ENCODE data around the gene ACAT2.
A peak's percentile ranks its signal among the peaks of the same experiment; 100 is the strongest.
"Not testable (repeated sequence)": the region's sequence is repeated elsewhere in the genome, so short reads cannot be mapped to it uniquely, and the experiment has no call there.

ACAT2 gene

DNA sequence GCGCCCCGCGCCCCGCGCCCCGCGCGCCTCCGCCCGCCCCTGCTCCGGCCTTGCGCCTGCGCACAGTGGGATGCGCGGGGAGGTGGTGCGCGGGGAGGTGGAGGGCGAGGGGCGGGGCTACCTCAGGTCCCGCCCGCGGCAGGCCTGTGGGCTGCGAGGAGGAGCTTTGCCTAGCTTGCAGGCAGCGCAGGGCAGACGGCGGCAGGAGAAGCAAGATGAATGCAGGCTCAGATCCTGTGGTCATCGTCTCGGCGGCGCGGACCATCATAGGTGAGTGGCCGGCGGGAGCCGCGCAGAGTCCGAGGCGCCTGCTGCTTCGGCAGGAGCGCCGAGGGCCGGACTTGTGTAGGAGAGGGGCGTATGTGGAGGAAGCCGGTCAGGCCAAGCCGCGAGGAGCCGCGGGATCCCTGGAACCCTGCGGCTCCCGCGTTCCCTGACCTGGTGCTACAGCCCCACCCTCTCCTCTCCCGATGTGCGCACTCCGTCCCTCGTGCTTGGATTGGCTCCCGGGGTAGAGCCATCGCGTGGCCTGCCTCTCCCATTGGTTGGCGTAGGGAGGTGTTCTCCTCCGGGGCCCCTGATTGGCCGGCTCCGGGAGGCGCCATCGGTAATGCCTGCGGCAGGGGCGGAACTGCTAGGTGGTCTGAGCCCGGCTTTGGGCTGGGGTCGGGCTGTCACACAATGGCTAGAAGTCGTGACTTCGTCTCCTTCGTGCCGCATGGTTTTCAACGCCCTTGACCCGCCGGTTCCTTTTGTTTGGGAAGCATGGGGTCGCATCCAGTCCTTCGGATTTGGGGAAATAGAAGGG is at the start of gene ACAT2:
ACAT2 (plus strand) TSS at position 173 of the 808 bp plus-strand sequence; CDS start at position 216, 43 bp downstream.
- DNase-seq = peak; percentile 94

DNA sequence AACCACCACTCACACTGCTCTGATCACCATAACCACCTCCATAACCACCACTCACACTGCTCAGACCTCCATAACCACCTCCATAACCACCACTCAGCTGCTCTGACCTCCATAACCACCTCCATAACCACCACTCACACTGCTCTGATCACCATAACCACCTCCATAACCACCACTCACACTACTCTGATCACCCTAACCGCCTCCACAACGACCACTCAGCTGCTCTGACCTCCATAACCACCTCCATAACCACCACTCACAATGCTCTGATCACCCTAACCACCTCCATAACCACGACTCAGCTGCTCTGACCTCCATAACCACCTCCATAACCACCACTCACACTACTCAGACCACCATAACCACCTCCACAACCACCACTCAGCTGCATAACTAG is 49.5 kb upstream of the ACAT2 start:
- not testable (repeated sequence) for DNase-seq

DNA sequence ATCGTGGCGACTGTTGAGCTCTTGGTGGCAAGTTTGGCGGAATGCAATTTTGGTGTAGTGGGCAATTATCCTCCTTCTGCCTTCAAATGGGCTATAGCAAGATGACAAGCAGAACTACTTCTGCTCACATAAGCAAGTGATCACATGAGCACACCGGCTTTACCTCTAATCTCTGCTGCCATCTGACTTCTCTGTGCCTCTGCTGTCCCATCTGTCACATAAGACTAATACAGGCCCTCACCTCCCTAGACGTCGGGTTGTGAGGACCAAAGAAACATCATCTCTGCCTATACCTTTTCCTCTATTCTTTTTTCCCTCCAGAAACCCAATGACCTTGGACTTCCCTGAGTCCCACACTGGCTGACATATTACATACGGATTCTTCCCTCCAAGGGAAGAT is 47.9 kb upstream of the ACAT2 start:
- DNase-seq = peak; percentile 92

DNA sequence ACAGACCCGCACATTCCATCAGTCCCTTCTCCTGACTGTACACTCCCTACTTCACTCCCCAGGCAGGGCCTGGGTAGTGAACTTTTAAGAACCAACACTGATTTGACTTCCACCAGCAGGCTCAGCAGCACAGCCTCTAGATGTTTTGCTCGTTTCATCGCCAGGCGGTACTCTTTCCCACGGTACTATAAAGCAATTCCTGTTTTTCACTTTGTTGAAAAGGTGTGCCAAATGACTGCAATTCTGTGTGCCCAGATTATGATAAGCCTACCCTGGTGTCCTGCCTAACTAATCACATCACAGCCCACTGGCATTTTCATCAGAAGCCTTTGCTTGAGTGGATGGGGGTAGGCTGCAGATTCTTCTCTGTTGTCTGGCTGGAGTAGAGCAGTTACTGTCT is 47.4 kb upstream of the ACAT2 start:
- DNase-seq = no peak

DNA sequence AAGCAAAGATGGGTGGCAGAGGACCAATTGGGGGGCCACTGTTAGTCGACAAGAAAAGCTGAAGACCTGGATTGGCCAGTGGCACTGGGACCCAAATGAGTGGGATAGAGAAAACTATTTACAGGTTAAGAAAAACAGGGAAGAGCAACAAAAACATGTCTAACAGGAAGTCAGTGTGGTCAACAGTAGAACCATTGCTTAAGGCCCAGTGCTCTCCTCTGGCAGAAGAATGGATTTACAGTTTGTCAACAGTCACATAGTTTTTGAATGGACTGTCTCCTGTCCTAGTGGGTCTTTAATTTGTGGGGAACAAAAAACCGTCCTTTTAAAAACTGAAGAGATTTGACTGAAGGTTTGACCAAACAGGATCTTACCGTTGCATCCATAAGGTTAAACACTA is 46.7 kb upstream of the ACAT2 start:
- DNase-seq = no peak

DNA sequence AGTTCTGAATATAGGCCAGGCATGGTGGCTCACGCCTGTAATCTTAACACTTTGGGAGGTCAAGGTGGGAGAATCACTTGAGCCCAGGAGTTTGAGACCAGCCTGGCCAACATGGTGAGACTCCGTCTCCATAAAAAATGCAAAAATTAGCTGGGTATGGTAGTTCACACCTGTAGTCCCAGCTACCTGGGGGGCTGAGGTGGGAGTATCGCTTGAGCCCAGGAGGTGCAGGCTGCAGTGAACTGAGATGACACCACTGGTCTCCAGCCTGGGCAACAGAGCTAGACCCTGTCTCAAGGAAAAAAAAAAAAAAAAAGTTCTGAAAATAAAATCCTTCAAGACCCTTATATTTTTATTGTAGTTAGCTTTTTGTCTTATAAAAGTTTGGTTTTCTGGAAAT is 46.2 kb upstream of the ACAT2 start:
- no peak for DNase-seq

DNA sequence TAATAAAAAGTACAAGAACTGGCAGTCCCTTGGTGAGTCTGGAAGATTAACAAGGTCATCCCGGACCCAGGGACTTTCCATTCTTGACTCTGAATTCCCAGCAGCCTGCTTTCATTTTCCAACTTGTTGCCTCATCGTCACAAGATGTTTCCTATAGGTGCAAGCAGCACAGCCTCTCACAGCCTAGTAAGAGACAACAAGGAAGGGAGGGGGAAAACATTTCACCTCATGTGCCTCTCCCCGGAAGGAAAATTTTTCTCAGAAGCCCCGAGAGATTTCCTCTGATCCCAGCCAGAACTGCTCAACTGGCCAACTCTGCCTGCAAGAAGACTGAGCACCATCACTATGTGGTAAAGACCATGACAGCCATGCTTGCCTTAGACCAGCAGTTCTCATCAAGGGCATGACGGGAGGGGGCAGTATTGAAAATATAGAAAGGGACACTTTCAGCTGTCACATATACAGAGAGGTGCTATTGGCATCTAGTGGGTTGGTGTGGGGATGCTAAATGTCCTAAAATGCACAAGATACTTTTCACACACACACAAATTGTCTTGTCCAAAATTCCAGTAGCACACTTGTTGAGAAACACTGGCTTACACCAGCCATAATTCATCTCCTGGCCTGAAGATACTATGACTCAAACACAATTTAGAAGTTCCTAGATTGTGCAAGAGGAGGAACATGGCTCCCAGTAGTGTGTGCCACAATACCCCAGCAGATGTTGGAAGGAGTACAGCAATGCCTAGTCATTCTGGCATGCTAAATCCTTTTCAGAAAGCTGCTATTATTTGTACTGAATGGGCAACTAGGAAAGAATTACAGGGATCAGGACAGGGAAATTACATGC is 45.4 kb upstream of the ACAT2 start:
- no peak for DNase-seq

DNA sequence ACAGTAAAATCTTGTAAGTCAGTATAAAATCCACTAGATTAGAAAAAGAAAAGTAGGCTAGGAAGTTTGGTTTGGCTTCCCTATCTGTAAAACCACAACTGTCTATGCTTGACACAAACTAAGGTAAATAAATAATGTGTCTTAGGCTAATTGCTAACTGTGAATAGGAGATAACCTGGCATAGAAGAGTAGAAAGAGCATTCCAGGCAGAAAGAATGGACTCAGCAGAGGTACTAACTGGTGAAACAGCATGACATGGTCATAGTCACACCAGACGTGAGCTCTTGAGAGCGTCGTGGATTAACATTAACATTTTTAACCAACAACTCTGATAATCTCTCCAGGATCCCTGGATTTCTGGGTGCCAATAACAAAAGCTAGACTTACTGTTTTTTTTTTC is 43.2 kb upstream of the ACAT2 start:
- DNase-seq = no peak

DNA sequence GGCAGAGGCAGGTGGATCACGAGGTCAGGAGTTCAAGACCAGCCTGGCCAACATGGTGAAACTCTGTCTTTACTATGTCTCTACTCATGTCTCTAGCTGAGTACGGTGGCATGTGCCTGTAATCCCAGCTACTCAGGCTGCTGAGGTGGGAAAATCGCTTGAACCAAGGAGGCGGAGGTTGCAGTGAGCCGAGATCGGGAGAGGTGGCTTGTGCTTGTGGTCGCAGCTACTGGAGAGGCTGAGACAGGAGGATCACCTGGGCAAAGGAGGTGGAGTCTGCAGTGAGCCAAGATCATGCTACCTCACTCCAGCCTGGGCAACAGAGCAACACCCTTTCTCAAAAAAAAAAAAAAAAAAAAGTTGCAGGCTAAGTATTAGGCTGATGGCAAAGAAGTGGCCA is 42.6 kb upstream of the ACAT2 start:
- no peak for DNase-seq

DNA sequence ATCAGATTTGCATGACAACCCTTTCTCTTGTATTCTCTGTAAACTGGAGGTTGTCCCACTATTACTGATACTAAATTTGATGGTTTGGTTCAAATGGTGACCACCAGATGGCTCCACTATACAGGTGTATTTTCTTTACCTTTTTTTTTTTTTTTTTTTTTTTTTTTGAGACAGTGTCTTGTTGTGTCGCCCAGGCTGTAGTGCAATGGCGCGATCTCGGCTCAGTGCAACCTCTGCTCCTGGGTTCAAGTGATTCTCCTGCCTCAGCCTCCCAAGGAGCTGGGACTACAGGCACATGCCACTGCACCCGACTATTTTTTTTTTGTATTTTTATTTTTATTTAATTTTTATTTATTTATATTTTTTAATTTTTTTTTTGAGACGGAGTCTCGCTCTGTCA is 41.1 kb upstream of the ACAT2 start:
- no peak for DNase-seq

DNA sequence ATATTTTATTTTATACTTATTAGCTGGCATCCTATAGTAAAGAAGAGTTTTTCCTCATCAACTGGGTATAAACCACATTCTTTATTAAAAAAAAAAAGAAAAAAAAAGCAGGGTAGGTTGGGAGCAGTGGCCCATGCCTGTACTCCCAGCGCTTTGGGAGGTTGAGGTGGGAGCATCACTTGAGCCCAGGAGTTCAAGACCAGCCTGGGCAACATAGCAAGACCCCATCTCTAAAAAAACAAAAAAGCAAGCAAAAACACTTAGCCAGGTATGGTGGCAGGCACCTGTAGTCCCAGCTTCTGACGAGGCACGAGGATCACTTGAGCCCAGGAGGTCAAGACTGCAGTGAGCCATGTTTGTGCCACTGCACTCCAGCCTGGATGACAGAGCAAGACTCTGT is 39.9 kb upstream of the ACAT2 start:
- not testable (repeated sequence) for DNase-seq

DNA sequence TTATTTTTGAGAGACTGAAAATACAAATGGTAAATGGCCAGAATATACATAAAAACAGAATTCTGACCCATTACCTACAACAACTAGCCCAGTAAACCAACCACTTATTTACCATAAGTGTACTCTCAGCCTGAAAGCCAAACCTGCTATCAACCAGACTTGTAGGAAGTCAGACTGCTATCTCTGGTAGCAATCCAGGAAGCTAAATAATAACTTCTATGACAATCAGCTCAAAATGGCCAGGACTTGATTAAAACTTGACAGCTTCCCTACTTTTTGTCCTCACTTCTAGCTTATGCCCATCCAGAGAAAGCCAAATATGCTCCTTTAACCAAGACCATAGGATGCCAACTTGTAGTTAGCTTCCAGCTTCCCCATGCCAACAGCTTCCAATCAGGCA is 39.2 kb upstream of the ACAT2 start:
- DNase-seq = no peak

DNA sequence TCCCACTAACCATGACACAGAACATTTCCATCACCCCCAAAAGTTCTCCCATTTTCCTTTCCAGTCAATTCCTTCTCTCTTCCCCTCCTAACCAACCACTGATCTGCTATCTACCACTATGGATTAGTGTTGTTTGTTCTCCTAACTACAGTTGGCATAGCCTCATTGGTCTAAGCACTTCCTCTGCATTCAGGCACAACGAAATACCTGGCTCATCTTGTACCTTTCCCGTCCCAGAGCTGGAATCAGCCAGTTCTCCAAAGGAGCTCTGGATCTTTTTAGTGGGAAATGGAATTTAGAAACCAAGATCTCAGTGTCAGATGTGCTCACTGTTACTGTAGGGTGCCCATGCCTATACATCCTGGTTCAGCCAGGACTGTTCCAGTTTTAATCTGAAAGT is 38.6 kb upstream of the ACAT2 start:
- no peak for DNase-seq

DNA sequence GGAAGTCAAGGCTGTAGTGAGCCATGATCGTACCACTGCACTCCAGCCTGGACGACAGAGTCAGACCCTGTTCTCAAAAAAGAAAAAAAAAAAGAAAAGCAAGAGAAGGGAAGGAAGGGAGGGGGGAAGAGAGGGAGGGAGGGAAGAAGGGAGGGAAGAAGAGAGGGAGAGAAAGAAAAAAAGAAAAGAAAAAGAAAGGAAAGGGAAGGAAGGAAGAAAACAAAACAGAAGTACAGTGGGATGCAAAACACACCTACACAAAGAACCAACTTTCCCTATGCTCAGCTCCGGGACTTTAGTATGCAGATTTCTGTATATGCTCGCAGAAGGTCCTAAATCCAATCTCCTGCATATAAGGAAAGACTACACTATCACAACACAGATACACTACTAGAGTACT is 37.1 kb upstream of the ACAT2 start:
- DNase-seq = no peak

DNA sequence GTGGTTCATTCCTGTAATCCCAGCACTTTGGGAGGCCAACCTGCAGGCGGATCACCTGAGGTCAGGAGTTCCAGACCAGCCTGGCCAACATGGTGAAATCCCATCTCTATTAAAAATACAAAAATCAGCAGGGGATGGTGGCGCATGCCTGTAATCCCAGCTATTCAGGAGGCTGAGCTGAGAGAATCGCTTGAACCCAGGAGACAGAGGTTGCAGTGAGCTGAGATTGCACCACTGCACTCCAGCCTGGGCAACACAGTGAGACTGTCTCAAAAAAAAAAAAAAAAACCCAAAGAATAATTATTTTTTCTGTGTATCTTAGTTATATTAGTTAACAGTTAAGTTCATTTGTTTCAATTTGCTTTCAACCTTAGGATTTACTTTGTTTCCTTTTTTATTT is 36.6 kb upstream of the ACAT2 start:
- DNase-seq = not testable (repeated sequence)

DNA sequence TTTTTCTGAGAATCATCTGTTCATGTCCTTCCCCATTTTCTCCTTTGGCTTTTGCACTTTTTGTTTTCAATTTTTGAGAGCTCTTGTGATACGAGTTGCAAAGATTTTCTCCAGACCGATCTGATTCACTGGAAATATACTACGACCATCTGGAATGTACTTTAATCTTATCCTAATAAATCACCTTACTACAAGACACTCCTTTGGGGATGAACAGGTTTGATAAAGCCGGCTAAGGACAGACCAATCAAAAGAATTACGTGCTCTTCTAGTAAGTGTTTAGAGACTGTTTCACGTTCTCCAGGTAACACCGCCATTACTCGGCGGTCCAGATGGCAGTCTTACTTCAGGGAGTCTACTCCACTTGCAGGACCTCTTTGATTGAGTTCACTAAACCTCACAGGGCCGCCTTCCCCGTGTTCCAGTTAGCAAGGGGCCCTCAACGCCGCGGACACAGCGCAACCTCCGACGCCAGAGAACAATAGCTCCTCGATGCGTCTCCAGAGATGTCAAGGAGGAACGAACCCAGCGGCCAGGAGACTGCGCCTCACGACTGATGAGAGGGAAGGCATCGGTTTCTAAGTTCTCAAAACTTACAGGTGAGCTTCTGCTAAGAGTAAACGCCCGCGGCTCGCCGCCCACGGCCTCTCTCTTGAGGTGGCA is 35.5 kb upstream of the ACAT2 start:
- peak; percentile 60 for DNase-seq

DNA sequence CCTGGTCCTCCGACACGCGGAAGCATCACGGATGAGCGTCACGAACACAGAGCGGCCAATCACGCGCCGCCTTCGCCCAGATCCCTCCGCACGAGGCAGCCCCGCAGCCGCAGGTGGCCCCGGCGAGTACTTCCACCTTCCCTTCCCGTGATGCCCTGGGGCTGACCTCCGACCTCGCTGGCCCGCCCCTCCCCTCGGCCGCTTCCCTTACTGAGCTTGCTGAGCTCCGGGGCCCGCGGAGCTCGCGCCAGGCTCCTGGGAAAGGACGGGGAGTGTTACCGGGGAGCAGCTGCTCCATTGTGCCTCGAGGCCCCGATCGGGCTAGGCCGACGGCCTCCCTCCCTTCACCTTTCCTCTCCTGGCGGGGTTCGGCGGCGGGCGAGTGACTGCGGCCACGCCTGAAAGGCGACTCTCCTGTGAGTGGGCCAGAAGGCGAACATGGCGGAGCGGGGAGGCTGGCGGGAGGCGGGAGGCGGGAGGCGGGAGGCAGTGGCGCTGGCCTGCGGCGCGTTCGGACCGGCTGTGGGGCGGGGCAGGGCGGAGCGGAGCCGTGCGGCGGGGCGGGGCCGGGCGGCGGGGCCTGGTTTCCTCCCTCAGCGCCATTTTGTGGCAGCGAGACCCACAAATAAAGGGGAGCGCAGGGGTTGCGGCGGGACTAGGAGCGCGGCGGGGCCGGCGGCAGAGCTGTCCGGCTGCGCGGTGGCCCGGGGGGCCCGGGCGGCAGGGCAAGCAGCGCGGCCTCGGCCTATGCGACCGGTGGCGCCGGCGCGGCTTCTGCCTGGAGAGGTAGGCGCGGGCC is 34.7 kb upstream of the ACAT2 start, which contains the start of gene WTAP:
WTAP (plus strand) TSS at position 589 of the 799 bp plus-strand sequence. CDS start 8,760 bp downstream, outside the sequence.
- peak; percentile 96 for DNase-seq

DNA sequence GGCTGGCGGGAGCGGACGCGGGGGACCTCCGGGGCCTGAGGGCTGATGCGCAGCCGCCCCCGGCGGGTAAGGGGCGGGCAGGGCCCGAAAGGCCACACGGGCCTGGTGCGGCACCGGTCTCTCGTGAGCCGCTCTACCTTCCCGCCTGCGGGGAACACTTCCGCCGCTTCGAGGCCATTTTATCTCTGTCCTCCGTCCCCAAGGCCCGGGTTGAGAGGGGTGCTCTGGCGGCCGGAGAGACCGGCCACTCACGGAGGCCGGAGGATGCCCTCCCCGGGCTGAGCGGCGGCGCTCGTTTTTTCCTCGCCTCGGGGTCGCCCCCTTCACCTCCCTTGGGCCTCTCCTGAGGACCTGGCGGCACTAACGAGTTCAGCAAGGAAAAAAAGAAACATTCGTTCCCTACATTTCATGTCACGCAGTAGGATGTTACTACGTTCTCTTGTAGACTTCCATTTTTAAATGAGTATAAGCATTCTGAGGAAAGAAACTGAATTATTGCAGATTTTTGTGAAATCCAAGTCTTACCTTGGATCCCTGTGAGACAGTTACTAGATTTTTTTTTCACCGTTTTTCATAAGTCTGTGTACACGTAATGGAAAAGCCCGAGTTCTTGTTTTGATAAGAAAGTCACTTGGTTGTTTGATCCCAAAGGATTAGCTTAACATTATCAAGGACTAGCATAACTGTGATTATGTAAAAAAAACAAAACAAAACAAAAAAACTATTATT is 34.0 kb upstream of the ACAT2 start:
- no peak for DNase-seq

DNA sequence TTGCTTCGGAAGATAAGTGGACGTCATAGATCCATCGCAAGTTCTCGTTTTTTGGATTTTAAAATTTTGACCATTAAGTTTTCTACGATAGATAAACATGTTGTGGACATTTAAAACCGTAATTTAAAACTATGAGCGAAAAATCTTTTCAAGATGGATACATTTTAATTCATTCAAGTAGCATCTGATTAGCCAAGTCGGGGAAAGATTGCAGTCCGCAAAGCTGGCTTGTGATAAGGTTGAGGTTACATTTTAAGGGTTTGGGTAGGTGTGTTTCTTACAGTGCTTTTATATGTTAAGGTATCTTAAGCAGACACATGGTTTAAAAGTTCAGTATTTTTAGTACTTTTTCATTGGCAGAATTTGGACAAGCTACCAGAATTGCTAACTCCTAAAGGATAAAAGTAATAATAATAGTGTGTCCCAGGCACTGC is 33.3 kb upstream of the ACAT2 start:
- DNase-seq = no peak

DNA sequence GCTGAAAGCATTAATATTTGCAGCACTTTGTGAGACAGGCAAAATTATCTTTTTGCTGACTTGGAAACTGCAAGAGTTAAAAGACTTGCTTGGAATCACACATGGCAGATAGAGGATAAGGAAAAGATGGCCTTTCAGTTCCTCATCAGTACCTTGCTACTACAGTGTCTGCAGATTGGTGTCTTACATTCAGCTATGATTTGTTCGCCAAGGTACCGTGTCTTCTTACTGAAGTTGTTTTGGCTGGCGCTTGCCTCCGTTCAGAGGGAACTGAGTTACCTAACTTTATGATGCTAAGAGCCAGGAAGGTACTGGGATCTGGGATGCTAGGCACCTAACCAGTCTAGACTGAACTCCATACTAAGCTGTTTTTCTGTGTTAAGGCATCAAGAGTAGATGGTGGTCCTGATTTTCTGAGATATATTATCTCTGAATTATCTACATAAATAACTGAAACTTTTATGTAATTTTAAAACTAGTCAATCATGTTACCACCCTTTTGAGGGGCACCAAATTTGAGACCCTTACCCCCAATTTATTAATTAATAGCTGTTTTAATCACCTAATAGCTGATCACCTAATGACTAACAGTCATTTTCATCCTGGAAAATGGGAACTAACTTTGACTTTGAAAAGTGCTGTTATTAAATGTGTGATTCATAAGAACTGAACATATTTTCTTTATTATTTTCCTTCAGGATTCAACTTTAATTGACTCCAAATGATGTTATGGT is 32.1 kb upstream of the ACAT2 start:
- no peak for DNase-seq

DNA sequence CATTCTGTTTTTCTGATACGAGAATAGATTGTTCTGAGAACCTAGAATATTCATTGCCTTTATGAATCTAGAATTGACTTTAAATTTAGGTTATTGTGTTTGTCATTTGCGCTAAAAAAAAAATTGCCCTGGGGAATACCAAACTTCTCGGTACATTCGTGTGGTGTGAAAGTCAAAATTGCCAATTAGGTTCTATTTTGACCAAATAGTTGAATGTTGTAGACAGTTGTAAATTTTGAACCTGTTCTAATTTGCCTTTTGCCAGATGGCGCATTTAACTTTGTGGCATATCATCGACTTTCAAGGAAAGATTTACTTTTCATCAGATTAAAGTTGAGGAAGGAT is 31.5 kb upstream of the ACAT2 start:
- DNase-seq = no peak
